ENCODE measurements around the gene A2ML1. TPM values are rescaled to one million over a fixed set of nuclear protein-coding genes. Genes with fewer than 3 reads are reported as not detected.

Gene A2ML1
- total and polyA plus RNA-seq, 2 experiments from 2014 or later, result not detected

- no peak overlapping the region for H3K27ac ChIP-seq
- no peaks in the 10 kb centered on the region for H3K9me2 ChIP-seq (ENCODE audit: insufficient read depth)
- no peak overlapping the region for H3K9ac ChIP-seq
- no peak for DNase-seq
- H3K9me3 ChIP-seq (ENCODE audit: low read depth), result no peaks in the 10 kb centered on the region
- H3K27me3 ChIP-seq (replicated peaks; ENCODE audit: insufficient read depth), result no peaks in the 10 kb centered on the region
- no peak overlapping the region for H3K4me3 ChIP-seq
- no peaks in the 10 kb centered on the region for H3F3A ChIP-seq (ENCODE audit: insufficient read depth)
- H3K4me1 ChIP-seq (ENCODE audit: insufficient read depth), result no peaks in the 10 kb centered on the region
- TF ChIP-seq EZH2 (IDR thresholded peaks at IDR 0.05; ENCODE audit: insufficient read depth, poor library complexity, severe bottlenecking) (no peak), EZH2phosphoT487 (IDR thresholded peaks at IDR 0.05; ENCODE audit: insufficient read depth, low read depth) (no peak)
- WGBS, 2 experiments (ENCODE audit: low coverage in 1 of 2, low lambda C conversion rate in 2 of 2, missing lambda C conversion rate in 2 of 2), result 80 to 83% methylated on average over 4 of the region's 4 CpGs
- no peaks in the 10 kb centered on the region for H4K20me1 ChIP-seq (ENCODE audit: insufficient read depth)
- H3K79me2 ChIP-seq (ENCODE audit: insufficient read depth), result no peaks in the 10 kb centered on the region
- no peaks in the 10 kb centered on the region for H3K36me3 ChIP-seq (ENCODE audit: low read depth)
- no peak overlapping the region for H3K4me2 ChIP-seq (ENCODE audit: unreplicated experiment)
- in situ Hi-C loops (cut with MboI), result no loop called here
- H2AFZ ChIP-seq, result no peak overlapping the region
Measured at GRCh38 chr12:8887285-8887715, 64.9 kb downstream of the A2ML1 start.

- H3K36me3 ChIP-seq (ENCODE audit: low read depth), result no peaks in the 10 kb centered on the region
- no peaks in the 10 kb centered on the region for H3K9me2 ChIP-seq (ENCODE audit: insufficient read depth)
- H3K27me3 ChIP-seq (replicated peaks; ENCODE audit: insufficient read depth), result no peaks in the 10 kb centered on the region
- WGBS, 2 experiments (ENCODE audit: low coverage in 1 of 2, low lambda C conversion rate in 2 of 2, missing lambda C conversion rate in 2 of 2), result 29% methylated on average over 14 of the region's 14 CpGs
- peak overlapping the region; percentile 78 for H3K4me3 ChIP-seq
- in situ Hi-C loops (cut with MboI), result no loop called here
- H3K4me2 ChIP-seq (ENCODE audit: unreplicated experiment), result peak overlapping the region; percentile 79
- no peaks in the 10 kb centered on the region for H3K4me1 ChIP-seq (ENCODE audit: insufficient read depth)
- TF ChIP-seq EZH2phosphoT487 (IDR thresholded peaks at IDR 0.05; ENCODE audit: insufficient read depth, low read depth), result no peak
- TF ChIP-seq EZH2 (IDR thresholded peaks at IDR 0.05; ENCODE audit: insufficient read depth, poor library complexity, severe bottlenecking), result no peak
- no peaks in the 10 kb centered on the region for H3F3A ChIP-seq (ENCODE audit: insufficient read depth)
- no peaks in the 10 kb centered on the region for H4K20me1 ChIP-seq (ENCODE audit: insufficient read depth)
- DNase-seq, result peak; percentile 60
- H3K9ac ChIP-seq, result peak overlapping the region; percentile 59
- H3K9me3 ChIP-seq (ENCODE audit: low read depth), result no peaks in the 10 kb centered on the region
- no peaks in the 10 kb centered on the region for H3K79me2 ChIP-seq (ENCODE audit: insufficient read depth)
- H2AFZ ChIP-seq, result peak overlapping the region; percentile 91
- H3K27ac ChIP-seq, result no peak overlapping the region
Measured at GRCh38 chr12:8890313-8891085, 68.1 kb downstream of the A2ML1 start.

GRCh38 chr12:8891976-8892375 lies 69.6 kb downstream of the A2ML1 start:
- TF ChIP-seq EZH2phosphoT487 (IDR thresholded peaks at IDR 0.05; ENCODE audit: insufficient read depth, low read depth) (no peak), EZH2 (IDR thresholded peaks at IDR 0.05; ENCODE audit: insufficient read depth, poor library complexity, severe bottlenecking) (no peak)
- Histone ChIP-seq H3K4me1 (ENCODE audit: insufficient read depth) (no peaks in the 10 kb centered on the region), H3K4me3 (no peak overlapping the region), H3K79me2 (ENCODE audit: insufficient read depth) (no peaks in the 10 kb centered on the region), H3K36me3 (ENCODE audit: low read depth) (no peaks in the 10 kb centered on the region), H3K9me2 (ENCODE audit: insufficient read depth) (no peaks in the 10 kb centered on the region), H3K27me3 (replicated peaks; ENCODE audit: insufficient read depth) (no peaks in the 10 kb centered on the region), H2AFZ (no peak overlapping the region), H3F3A (ENCODE audit: insufficient read depth) (no peaks in the 10 kb centered on the region), H3K4me2 (ENCODE audit: unreplicated experiment) (no peak overlapping the region), H3K9ac (no peak overlapping the region), H3K27ac (no peak overlapping the region), H3K9me3 (ENCODE audit: low read depth) (no peaks in the 10 kb centered on the region), H4K20me1 (ENCODE audit: insufficient read depth) (no peaks in the 10 kb centered on the region)
- WGBS, 2 experiments (ENCODE audit: low coverage in 1 of 2, low lambda C conversion rate in 2 of 2, missing lambda C conversion rate in 2 of 2), result 96 to 98% methylated on average over 3 of the region's 3 CpGs
- in situ Hi-C loops (cut with MboI), result no loop called here
- no peak for DNase-seq

GRCh38 chr12:8894378-8894777 lies 72.0 kb downstream of the A2ML1 start:
- no peak for TF ChIP-seq EZH2phosphoT487 (IDR thresholded peaks at IDR 0.05; ENCODE audit: insufficient read depth, low read depth)
- TF ChIP-seq EZH2 (IDR thresholded peaks at IDR 0.05; ENCODE audit: insufficient read depth, poor library complexity, severe bottlenecking), result no peak
- Histone ChIP-seq H4K20me1 (ENCODE audit: insufficient read depth) (no peaks in the 10 kb centered on the region), H3K36me3 (ENCODE audit: low read depth) (no peaks in the 10 kb centered on the region), H3K9me3 (ENCODE audit: low read depth) (no peaks in the 10 kb centered on the region), H3K9me2 (ENCODE audit: insufficient read depth) (no peaks in the 10 kb centered on the region), H2AFZ (no peak overlapping the region), H3K27me3 (replicated peaks; ENCODE audit: insufficient read depth) (no peaks in the 10 kb centered on the region), H3K4me3 (no peak overlapping the region), H3K4me1 (ENCODE audit: insufficient read depth) (no peaks in the 10 kb centered on the region), H3K79me2 (ENCODE audit: insufficient read depth) (no peaks in the 10 kb centered on the region), H3K9ac (no peak overlapping the region), H3K4me2 (ENCODE audit: unreplicated experiment) (no peak overlapping the region), H3K27ac (no peak overlapping the region), H3F3A (ENCODE audit: insufficient read depth) (no peaks in the 10 kb centered on the region)
- DNase-seq, result no peak
- in situ Hi-C loops (cut with MboI), result no loop called here

Measured in GM23248 (cell line).